Hypothalamus (tissue), 51 donors: ENCODE results near the gene EDA.
"Not testable (repeated sequence)": the region's sequence is repeated elsewhere in the genome, so short reads cannot be mapped to it uniquely, and the experiment has no call there.

ENCODE experiments used
- DNase-seq, 51 donors: peaks; one replicate each; lab custom pipeline; 2025; lab: John Stamatoyannopoulos, UW

The EDA gene

DNA sequence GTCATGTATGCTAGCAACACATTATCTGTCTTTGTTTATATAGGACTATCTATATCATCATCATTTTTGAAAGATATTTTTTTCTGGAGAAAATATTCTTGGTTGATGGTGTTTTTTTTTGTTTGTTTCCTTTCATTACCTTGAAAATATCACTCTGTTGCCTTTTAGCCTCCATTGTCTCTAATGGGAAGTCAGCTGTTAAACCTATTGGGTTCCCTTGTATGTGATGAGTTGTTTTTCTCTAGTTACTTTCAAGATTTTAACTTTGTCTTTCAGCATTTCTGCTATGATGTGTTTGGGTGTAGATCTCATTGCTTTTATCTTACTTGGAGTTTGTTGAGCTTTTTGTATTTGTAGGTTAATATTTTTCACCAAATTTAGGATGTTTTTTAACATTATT, 124.4 kb downstream of the EDA start:
- no peak for DNase-seq

DNA sequence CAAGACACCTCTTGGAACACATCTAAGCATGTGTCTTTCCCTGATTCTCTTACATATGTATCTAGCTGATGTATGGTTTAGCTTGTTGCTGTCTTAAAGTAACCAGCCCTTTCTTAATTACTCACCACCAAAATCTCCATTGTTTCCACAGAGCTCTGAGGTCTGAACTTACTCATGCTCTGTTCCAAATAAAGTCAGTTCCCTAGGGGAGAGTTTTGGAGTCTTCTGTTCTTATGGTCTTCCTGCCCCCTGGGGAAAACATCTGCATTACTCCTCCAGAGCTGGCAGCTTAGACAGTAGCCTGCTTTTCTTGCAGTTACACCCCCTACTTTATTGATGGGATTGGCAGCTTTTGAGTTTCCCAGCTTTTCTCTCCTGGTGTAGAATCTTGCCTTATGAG, 125.8 kb downstream of the EDA start:
- no peak for DNase-seq

DNA sequence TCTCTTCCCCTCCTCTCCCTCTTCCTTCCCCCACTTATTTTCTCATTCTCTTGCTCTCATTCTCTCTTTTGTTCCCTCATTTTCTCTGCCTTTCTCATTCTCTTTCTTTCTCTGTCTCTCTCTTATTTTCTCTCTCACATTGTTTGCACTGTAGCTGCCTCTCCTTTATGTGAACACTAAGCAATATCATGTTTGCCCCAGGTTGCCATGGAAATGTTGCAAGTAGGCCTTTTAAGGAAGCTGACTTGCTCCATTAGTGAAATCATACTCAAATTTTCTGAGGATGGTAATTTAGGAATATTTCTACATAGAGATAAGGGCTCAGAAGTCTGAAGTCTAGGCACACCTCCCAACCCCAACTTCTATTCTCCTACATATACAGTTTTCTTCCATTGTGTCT, 130.1 kb downstream of the EDA start:
- DNase-seq = no peak

DNA sequence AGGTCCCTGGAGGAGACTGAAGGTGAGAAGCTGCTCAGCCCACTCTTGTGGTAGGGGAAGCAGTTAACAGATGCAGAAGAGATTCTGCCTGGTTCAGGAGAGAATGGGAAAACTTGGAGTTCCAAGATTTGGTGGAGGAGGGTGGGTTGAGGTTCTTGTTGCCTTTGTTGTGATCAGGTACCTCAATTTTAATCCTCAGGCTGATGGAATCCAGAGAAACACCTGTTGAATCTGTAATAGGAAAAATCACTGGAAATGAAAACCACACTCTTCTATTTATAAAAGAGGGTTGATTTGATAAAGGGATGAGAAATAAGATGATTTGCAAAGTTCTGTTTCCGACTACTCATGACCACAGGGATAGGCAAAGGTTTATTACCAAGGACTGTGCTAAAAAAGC, 132.1 kb downstream of the EDA start:
- no peak for DNase-seq

DNA sequence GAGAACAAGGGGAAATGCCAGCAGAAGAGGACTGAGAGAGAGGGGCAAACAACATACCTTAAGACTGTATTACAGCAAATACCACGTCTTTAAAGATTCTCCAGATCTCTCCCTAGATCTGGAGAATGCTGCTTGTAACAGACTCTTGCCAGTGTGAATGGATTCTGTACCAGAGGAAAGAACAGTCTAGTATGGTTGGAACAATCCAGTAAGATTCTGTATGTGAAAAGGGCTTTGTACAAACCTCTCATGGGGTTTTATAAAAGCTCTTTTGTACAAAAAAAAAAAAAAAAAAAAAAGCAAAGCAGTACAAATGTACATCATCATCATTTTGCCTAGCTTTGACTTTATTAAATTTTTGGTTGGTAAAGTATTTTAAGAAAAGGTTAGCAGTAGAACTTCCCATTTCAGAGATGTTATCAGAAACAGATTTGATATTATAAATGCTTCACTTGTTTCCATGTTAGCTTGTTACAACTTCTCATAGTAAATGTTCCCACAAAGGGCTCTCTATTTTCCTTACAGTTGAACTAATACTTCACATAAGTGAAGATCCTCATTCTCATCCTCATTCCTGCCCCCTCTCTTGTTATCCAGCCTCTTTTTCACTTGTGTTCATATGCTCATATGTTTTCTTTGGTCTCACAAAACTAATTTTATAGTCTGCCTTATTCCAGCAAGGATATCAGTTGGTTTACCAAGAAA, 144.2 kb downstream of the EDA start:
- peak in 2 of 51 donors; percentile 7 to 22 for DNase-seq

DNA sequence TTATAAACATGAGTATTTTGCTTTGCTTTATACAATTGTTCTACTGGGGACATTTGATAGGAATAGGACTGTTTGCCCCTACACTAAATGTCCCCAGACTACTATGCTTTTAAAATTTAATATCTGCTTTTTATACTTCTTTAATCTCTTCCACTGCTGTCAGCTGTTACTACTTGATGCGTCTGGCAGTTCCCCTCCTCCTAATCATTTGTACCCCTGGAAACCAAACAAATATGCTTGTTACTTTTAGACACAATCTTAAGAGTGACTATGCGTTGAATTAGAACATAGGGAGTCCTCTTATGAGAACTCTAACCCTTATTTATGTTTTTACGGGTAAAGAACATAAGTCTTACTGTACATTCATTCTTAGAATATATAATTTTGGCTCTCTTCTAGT, 145.7 kb downstream of the EDA start:
- no peak for DNase-seq

DNA sequence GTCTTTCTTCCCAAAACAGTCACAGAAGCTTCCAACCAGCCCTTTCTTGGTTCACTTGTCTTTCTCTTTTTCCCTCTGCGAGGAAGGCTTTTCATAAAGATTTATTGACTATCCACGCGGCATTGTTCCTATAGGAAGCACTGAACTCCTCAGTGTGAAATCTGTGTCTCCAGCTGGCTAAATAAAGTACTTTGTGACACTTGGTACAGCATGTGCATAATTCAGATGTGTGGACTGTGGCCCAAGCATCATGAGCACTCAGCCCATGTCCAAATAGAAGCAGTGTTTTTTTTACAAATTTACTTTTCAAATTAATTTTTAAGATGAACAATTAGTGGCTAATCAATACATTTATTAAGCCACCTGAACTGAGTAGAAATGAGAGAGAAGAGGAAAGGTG, 146.4 kb downstream of the EDA start:
- DNase-seq = no peak

DNA sequence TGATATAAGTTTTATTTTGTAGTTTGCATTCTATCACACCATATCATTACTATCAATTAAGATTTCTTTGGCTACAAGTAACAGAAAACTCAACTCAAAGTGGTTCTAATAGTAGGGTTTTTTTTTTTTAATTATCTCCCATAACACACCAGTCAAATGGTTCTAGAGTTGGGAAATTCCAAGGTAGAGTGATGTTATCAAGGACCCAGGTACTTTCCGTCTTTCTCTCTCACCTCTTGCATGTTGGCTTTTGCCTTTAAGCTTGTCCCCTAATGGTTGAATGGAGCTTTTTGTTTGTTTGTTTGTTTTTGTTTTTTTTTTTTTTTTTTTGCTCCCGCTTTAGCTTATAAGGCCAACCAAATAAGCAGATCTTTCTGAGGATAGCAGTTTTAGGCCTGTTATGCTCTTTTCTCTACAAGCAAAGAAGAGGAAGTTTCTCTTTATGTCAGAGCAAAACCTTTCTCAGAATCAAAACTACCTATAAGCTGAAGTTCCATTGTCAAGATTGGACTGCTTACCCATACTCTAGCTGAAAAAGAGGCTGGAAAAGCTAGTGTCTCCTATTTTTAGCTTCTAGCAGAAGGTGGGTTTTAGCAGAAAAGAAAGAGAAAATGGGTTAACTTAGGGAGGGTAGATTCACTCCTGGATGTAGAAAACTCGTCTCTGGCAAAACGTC, 177.5 kb downstream of the EDA start:
- no peak for DNase-seq

DNA sequence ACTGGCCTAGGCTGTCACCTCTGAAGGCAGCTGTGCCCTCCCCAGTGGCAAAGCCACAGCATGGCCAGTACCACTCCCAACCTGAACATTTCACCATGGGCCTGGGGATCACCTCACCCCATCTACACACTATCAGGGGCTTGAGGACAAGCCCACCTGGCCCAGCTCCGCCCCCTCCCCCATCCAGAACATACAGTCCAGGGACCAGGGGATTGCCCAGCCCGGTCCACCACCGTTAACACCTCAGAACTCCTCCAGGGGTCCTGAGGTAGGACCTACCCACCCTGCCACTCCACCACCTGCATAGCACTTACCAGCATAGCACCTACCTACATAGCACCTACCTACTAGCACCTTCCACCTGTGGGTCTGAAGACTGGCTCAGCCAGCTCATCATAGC, 179.8 kb downstream of the EDA start:
- DNase-seq = no peak

DNA sequence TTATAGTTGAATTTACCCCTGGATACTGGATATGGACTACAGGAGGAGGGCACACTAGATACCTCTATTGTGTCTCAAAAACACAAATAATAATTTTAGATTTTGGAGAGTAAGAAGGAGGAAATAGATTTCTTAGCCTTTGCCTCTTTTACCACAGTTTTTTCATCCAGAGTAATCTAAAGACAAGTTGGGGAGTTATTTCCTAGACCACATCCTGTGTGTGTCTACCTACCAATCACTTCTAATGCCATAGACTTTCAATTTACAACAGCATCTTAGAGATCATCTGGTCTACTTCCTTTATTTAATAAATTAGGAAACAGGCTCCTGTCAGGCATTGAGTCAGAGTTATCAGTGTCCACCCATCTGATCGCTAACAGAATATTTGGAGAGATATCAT, 191.5 kb downstream of the EDA start:
- no peak for DNase-seq

DNA sequence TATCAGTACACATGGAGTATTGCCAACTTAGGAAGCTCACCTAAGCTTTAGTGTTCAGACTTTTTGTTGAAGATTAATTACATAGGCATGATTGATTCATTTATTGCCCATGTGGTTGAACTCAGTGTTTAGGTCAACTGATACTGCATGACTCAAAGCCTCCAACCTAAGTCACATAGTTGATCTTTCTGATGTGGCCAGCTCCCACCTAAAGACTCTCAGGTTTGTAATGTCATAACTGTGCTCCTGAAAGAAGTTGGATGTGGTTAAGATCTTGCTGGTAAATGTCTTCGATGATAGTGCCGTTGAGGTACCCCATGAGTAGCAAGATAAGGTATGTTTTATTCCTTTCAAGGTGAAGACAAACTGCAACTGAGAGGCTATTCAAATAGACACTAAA, 192.5 kb downstream of the EDA start:
- DNase-seq = no peak

DNA sequence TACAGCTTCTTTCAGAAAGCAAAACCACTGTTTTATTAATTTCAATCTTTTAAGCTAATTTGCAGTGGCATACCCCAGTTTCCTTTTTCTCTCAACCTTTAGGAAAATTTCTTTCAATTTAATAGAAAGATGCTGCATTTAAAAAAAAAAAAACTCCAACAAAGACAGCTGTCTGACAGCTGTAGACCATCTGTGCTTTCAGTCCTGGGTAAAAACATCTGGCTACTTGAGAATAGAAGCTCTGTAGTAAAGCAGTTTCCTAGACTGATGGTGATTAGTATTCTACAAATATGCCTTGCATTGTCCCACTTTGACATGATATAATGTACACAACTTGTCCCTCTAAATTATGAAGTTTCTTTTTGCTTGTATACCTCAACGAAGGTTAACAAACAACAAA, 197.8 kb downstream of the EDA start:
- DNase-seq = no peak

DNA sequence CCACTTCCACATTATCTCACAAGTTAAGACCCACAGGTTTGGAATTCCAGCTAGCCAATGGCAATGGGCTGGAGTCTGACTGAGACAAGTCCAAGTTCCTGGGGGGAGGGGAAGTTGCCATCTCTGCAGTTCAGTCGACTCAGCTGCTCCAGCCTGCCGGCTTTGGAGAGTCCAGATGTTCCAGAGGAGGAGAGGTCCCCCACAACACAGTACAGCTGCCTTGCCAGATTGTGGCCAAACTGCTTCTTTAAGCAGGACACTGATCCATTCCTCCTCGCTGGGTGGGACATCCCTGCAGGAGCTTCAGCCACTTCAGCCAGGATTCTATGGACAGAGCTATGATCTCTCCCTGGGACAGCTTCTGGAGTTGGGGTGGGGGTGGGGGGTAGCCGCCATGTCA, 199.2 kb downstream of the EDA start:
- no peak for DNase-seq

DNA sequence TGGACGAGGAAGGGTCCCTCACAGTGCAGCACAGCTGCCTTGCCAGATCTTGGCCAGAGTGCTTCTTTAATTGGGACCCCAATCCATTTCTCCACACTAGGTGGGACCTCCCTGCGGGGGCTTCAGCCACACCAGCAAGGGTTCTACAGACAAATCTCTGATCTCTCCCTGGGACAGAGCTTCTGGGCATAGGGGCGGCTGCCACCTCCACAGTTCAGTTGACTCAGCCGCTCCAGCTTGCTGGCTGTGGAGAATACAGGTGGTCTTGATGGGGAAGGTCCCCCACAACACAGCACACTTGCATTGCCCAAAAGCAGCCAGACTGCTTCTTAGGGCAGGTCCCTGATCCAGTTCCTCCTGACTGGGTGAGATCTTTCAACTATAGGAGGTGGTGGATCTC, 199.6 kb downstream of the EDA start:
- no peak for DNase-seq

DNA sequence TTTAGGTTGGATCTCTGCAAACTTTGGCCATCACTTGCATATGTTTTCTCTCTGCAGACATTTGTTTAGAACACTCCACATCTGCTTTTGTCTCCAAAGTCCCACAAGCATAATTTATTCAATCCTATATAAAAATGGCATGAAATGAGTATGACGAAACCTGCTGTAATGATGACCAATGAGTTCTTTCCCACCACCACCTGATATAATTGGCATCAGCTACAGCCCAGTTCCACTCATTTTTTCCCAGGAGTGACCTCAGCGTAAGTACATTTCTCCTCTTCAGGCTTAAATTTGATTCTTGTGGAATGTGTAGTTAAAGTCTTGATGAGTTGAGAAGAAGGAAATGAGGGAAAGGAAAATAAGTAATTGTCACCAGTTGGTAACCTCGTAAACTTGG, 228.7 kb downstream of the EDA start:
- DNase-seq = no peak

DNA sequence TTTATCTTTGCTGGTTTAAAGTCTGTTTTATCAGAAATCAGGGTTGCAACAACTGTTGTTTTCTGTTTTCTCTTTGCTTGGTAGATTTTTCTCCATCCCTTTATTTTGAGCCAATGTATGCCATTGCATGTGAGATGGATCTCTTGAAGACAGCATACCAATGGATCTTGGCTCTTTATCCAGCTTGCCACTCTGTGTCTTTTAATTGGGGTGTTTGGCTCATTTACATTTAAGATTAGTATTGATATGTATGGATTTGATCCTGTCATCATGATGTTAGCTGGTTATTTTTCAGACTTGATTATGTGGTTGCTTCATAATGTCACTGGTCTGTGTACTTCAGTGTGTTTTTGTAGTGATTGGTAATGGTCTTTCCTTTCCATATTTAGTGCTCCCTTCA, 244.1 kb downstream of the EDA start:
- DNase-seq = not testable (repeated sequence)

DNA sequence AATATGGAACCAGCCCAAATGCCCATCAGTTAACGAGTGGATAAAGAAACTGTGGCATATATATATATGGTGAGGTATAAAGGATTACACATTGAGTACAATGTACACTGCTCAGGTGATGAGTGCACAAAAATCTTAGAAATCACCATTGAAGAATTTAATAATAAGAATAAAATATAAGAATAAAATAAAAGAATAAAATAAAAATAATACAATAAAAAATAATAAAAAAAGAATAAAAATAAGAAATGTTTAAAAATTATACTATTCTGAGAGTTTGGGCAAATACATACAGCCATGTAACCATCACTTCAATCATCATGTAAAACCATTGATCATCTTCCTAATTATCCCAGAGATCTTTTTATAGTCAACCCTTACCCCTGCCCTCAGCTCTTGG, 260.3 kb downstream of the EDA start:
- no peak for DNase-seq

DNA sequence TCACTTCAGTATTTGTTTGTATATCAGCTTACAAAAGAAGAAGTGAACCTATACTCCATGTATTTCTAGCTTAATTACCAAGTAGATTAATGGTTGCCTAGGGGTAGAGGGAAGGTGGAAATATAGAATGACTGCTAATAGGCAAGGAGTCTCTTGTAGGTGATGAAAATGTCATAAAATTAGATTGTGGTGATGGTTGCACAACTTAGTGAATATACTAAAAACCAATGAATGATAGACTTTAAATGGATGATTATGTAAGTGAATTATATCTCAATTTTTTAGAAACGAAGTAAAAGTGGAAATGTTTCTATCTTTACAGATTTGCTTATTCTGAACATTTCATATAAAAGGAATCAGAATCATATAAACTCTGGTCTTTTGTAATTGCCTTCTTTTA, 268.3 kb downstream of the EDA start:
- DNase-seq = no peak

DNA sequence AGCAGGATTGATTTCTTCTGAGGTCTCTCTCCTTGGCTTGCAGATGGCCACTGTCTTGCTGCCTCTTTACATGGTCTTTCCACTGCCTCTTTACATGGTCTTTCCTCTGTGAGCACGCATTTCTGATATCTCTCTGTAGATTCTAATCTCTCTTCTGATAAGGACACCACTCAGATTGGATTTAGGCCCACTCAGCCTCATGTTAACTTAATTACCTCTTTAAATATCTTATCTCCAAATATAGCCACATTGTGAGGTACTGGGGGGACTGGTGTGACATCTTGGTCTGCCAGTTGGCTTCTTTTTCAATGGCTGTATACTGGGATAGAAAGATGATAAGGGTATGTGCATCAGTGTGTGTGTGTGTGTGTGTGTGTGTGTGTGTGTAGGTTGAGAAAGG, 280.1 kb downstream of the EDA start:
- DNase-seq = no peak

DNA sequence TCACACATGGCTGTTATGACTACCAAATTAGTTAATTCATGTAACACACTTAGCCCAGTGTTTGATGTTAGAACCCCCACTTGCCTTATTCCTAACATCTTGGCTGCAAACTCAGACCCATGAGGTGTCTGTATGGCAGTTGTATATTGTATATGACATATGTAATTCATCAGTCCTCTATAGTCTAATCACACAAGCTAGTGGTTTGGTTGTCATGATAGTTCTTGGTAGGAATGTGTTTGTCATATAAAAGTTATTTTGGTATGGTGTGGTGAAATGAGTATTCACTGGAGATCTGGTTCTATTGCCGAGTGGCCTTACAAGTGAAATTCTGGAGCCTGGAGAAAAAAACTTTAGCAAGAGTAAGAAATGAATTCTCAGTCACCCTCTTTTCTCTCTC, 284.6 kb downstream of the EDA start:
- no peak for DNase-seq

DNA sequence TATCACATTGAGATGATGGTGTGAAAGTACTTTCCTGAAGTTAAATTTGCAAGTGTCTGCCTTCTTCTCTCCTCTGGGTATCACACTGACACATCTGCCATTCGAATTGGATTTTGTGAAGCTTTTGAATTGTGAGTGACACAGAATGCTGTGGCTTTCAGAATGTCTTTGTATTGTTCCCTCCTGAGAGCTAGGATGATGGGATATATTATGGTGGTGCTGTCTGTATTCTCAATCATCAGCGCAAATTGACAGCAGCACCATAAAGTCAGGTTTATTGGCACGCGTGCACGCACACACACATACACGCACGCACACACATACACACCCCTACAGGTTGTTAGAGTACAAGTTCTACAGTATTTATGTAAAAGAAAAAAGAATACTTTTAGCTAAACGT, 290.5 kb downstream of the EDA start:
- no peak for DNase-seq

DNA sequence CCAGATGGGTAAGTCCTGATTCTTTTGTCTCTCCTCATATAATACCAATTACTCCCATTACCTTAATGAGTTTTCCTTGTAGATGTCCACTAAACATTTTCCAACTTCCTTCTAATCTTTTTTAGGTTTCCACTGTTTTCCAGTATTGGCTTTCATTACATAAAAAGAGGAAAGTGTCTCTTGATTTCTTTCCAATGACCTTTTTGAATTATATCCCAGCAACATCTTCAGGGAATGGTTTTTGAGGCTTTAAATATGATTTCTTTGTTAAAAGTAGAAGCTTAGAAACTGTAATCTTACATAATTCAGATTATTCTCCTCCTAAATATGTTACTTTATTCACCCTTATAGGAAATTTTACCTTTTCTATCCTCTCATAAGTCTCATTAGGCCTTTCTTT, 298.9 kb downstream of the EDA start:
- DNase-seq = no peak

DNA sequence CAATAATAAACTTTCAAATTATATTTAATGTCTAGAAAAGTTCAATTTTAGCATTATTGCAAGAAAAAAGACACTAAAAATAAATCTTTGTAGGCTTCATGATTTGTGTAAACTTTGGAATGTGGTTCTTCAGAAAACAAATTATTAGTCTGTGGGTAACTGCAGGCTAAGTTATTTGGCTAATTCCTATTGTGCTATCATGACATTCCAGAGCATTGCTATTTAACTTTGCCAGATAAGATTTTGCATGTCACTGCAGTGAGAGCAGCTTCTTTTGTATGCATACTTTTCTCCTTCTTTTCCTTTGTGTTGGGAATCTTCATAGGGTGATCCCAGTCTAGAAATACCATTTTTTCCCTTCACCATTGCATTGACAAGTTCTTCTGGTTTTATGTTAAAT, 303.8 kb downstream of the EDA start:
- no peak for DNase-seq
